Transverse colon (tissue), 3 donors: Measurements from ENCODE around the gene ZFHX3.
"Not testable (repeated sequence)": the region's sequence is repeated elsewhere in the genome, so short reads cannot be mapped to it uniquely, and the experiment has no call there.

Experiments
- EP300 ChIP-seq: sonication (generic); formaldehyde crosslinking; IDR thresholded peaks from one replicate; pipeline ENCODE4 v1.6.1; 2017; ENCODE audit warnings: antibody characterized with exemption, low read depth
- POLR2A ChIP-seq: fragments of 450-650 bp; IDR thresholded peaks from one replicate; pipeline ENCODE4 v1.6.1; 2016; ENCODE audit warnings: antibody characterized with exemption, mild to moderate bottlenecking, moderate library complexity
- POLR2AphosphoS5 ChIP-seq, 3 donors: sonication (generic); formaldehyde crosslinking; IDR thresholded peaks; one replicate each; pipeline ENCODE4 v1.6.1; 2016; ENCODE audit warnings: antibody characterized with exemption in 3 of 3

GRCh38 chr16:73072051-73072450 is 24.1 kb upstream of the ZFHX3 start:
- TF ChIP-seq EP300; POLR2A; POLR2AphosphoS5 (IDR thresholded peaks at IDR 0.05): not testable (repeated sequence)
